GM15510 (cell line): ENCODE results near the gene ZCCHC17.

ENCODE experiments used
- POLR2A ChIP-seq: IDR thresholded peaks from 3 replicates; pipeline ENCODE4 v1.6.1; 2011; ENCODE audit warnings: borderline replicate concordance; ENCODE audit not compliant: insufficient read length; ENCODE audit errors: extremely low read depth

The ZCCHC17 gene

GRCh38 chr1:31296486-31297276 is at the start of gene ZCCHC17, which contains the start of gene SNRNP40:
ZCCHC17 (plus strand) TSS chr1:31297032; CDS start chr1:31310099, 13,067 bp downstream.
SNRNP40 (minus strand) TSS chr1:31296788; CDS start chr1:31296751, 37 bp downstream.
- peak; percentile 87 for TF ChIP-seq POLR2A

- no peak for TF ChIP-seq POLR2A
Observed at GRCh38 chr1:31248276-31248675, 48.6 kb upstream of the ZCCHC17 start.

GRCh38 chr1:31249854-31250253 is 47.0 kb upstream of the ZCCHC17 start:
- TF ChIP-seq POLR2A: no peak

- TF ChIP-seq POLR2A: no peak
Observed at GRCh38 chr1:31257213-31257612, 39.6 kb upstream of the ZCCHC17 start.

GRCh38 chr1:31258581-31258980 is 38.3 kb upstream of the ZCCHC17 start:
- no peak for TF ChIP-seq POLR2A

GRCh38 chr1:31259746-31260145 is 37.1 kb upstream of the ZCCHC17 start:
- TF ChIP-seq POLR2A: no peak

- TF ChIP-seq POLR2A: no peak
Observed at GRCh38 chr1:31261916-31262315, 34.9 kb upstream of the ZCCHC17 start.

- TF ChIP-seq POLR2A: no peak
Observed at GRCh38 chr1:31263408-31263807, 33.4 kb upstream of the ZCCHC17 start.

GRCh38 chr1:31264790-31265386 is 31.9 kb upstream of the ZCCHC17 start:
- no peak for TF ChIP-seq POLR2A

GRCh38 chr1:31266547-31266946 is 30.3 kb upstream of the ZCCHC17 start:
- no peak for TF ChIP-seq POLR2A

- TF ChIP-seq POLR2A: no peak
Observed at GRCh38 chr1:31272369-31272768, 24.5 kb upstream of the ZCCHC17 start.

- no peak for TF ChIP-seq POLR2A
Observed at GRCh38 chr1:31273619-31274018, 23.2 kb upstream of the ZCCHC17 start.

- no peak for TF ChIP-seq POLR2A
Observed at GRCh38 chr1:31289021-31289420, 7.8 kb upstream of the ZCCHC17 start.

GRCh38 chr1:31295874-31296485 is 852 bp upstream of the ZCCHC17 start:
- no peak for TF ChIP-seq POLR2A

GRCh38 chr1:31297277-31298247 is 730 bp downstream of the ZCCHC17 start:
- TF ChIP-seq POLR2A: no peak

GRCh38 chr1:31299365-31299764 is 2.5 kb downstream of the ZCCHC17 start:
- no peak for TF ChIP-seq POLR2A

- TF ChIP-seq POLR2A: no peak
Observed at GRCh38 chr1:31300193-31300592, 3.4 kb downstream of the ZCCHC17 start.
